HG02588 (cell line): ENCODE measurements around the gene GJC2.
"Not testable (repeated sequence)": the region's sequence is repeated elsewhere in the genome, so short reads cannot be mapped to it uniquely, and the experiment has no call there.

Experiments
- ATAC-seq: cut with Tn5 transposase; IDR thresholded peaks from one replicate; pipeline ENCODE4 v1.9.1; 2021; ENCODE audit warnings: mild to moderate bottlenecking, moderate library complexity; ENCODE audit not compliant: unreplicated experiment

The GJC2 gene

GRCh38 chr1:228184152-228184551 is 34.4 kb downstream of the GJC2 start:
- ATAC-seq = no peak

- no peak for ATAC-seq
These were observed 35.9 kb downstream of the GJC2 start for GRCh38 chr1:228185641-228185965.

DNA sequence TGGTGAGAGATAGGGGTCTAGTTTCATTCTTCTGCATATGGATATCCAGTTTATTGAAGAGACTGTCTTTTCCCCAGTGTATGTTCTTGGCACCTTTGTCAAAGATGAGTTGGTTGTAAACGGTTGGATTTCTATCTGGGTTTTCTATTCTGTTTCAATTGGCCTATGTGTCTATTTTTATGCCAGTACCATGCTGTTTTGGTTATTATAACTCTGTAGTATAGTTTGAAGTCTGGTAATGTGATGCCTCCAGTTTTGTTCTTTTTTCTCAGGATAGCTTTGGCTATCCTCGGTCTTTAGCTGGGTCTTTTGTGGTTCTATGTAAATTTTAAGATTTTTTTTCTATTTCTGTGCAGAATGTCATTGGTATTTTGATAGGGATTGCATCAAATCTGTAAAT is 38.5 kb downstream of the GJC2 start:
- not testable (repeated sequence) for ATAC-seq

GRCh38 chr1:228190182-228190581 is 40.5 kb downstream of the GJC2 start:
- no peak for ATAC-seq

GRCh38 chr1:228190778-228191177 is 41.0 kb downstream of the GJC2 start:
- no peak for ATAC-seq

GRCh38 chr1:228194436-228194835 is 44.7 kb downstream of the GJC2 start:
- ATAC-seq = no peak

- ATAC-seq = no peak
These were observed 45.4 kb downstream of the GJC2 start for GRCh38 chr1:228194921-228195812.

DNA sequence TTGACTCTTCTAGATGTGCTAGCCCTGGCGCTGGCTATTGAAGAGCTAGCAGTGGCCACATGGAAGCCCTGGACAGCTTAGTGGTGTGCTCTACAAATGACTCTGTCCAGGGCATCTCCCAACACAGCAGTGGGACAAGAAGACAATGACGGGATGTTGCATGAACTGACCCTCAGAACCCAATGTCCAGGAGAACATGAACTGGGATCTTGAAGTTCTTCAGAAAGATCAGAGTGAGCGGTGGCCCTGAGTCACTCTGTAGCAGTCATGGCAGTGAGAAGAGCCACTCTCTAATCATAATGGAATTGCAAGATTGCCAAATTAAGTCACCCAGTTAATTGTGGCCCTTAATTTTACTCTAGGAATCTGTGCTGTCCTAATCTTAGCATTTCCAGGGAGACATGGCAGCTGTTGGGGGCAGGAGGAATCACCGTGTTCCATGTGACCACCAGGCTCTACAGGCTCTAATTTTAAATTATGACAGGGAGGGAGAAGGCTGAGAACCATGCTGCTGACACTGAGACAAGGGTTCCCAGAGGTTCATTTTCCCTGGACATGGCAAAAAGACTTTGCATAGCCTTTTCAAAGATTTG is 47.9 kb downstream of the GJC2 start:
- no peak for ATAC-seq

- ATAC-seq = no peak
These were observed 49.4 kb downstream of the GJC2 start for GRCh38 chr1:228198977-228199590.

DNA sequence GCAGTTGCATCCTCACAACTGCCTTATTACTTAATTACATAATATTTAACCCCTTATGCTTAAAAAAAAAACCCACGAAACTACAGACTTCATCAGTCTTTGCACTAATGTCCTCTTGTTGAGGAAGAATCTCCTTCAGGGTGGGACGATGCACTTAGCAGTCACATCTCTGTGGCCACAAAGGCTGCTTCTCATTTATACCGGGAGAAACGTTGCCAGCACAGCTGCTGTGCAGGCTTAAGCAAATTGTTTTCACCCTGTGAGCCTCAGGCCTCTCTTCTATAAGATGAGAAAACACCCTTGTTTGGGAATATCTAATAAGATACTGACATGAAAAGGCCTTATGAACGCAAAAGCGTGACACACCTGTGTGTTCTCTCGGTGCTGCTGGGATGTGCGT is 55.2 kb downstream of the GJC2 start:
- no peak for ATAC-seq

DNA sequence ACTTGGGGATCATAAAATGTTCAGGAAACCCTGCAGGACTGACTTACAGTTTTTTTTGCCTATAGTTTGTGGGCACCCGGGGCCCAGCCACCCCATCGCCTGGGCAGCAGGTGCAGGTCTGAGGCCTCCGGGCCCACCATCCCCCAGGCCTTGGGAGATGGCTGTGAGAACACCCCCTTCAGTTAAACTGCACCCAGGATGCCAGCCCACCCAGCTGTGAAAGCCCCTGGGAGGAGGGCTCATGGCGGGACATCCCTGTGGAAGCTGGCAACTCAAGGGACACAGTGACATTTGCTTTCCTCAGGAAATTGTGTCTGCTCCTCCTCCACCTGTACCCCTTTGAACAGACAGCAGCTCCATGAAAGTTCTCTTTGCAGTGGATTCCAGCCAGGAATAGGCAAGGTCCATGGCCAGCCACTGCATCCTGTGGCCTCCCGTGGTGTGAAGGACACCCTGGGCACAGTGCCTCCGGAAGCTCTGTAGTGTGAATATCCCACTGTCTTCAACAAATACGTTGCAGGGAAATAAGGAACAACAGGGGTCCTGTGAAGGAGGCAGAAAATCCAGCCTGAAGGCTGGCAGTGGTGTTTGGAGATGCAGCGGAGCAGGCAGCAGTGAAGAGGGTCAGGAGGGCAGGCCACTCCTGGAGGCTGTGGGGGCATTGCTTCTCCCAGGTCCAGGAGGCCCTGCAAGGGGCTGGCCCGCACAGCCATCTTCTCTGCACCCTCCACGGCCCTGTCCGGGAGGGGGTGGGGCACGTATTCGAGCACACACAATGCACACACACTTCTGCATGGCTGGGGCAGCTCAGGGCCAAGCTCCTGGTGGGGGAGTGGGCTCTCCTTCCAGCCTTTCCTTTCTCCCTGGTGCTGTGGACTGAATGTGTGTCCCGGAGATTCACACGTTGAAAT is 56.1 kb downstream of the GJC2 start:
- ATAC-seq = no peak

- no peak for ATAC-seq
These were observed 57.0 kb downstream of the GJC2 start for GRCh38 chr1:228206582-228207351.

DNA sequence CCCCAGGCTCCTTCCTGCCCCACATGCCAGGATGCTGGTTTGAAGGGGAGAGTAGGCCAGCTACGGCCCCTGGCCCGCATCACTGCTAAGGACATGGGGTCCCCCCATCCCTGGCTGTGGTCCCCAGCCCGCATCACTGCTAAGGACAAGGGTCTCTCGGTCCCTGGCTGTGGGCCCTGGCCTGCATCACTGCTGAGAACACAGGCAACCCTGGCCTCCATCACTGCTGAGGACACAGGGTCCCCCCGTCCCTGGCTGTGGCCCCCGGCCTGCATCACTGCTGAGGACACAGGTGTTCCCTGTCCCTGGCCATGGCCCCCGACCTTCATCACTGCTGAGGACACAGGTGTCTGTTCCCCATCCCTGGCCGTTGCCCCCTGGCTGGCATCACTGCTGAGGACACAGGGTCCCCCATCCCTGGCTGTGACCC is 57.7 kb downstream of the GJC2 start:
- ATAC-seq = no peak

DNA sequence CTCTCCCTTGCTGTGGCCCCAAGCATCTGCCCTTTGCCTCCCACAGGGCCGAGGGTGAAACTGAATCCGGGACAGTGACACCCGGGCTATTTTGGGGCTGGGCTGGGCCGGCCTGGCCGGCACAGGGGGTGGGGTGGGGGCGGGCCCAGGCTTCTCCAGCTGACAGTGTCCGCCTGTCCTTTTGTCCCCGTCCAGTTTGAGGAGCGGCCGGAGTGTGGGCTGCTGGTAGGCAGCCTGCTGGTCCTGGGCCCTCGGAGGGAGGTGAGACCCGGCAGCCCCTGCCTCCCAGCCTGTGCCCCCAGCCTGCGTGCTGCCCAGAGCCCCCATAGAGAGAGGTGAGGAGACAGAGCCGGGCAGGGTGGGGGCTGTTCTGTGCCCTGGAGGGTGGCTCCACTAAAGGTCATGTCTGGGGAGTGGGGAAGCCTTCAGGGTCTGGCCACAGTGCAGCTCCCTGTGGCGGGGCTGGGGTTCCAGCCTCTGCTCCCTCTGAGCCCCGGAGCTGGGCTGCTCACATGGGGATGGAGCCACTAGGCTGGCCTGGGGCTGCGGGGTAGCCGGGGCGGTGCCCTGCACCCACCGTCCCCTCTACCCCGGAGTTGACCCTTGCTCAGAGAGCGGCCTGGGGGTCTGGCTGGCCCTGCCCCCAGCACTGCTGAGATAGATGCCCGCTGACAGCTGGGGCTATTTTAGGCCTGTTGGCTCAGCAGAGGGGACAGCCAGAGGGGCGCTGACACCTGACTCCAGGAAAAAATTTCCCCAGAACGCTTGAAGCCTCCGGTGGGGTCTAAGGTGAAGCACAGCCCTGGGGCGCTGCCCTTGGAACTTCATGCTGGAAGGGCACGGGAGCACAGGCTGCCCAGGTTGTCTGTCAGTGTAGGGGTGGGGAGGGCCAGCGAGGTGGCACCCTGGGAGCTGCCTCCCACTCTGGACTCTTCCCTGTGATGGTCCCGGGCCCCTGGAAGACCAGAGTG is 58.4 kb downstream of the GJC2 start, which contains the start of gene OBSCN:
Gene OBSCN (plus strand): TSS at position 194 of the 971 bp plus-strand sequence. CDS start 3,740 bp downstream, outside the sequence.
- ATAC-seq = no peak

GRCh38 chr1:228208831-228209551 is 59.3 kb downstream of the GJC2 start:
- ATAC-seq = no peak
